Right renal pelvis (tissue), 4 donors: Measurements from ENCODE around the gene GALNT14. TPM values are rescaled to one million over a fixed set of nuclear protein-coding genes. Genes with fewer than 3 reads are reported as not detected.
A peak's percentile ranks its signal among the peaks of the same experiment; 100 is the strongest.
"Not testable (repeated sequence)": the region's sequence is repeated elsewhere in the genome, so short reads cannot be mapped to it uniquely, and the experiment has no call there.

ENCODE experiments used
- DNase-seq, 4 donors: peaks; one replicate each; pipeline ENCODE4 v3.0.0-alpha.2; 2013; ENCODE audit warnings: low read depth in 4 of 4, low spot score in 3 of 4, missing footprints in 1 of 4
- polyA plus RNA-seq, 4 donors: library from polyadenylated mRNA; unstranded; fragments of 120-200 nt; gene quantifications; one replicate each; pipeline ENCODE4 v1.2.1, GENCODE V29; 2013; ENCODE audit not compliant: insufficient read length in 4 of 4

GALNT14 gene
- 10 to 100 TPM; 36.7 to 48.1 (median 39.7) TPM for polyA plus RNA-seq

GRCh38 chr2:31138037-31138962 lies at the start of gene GALNT14:
Gene GALNT14, minus strand, starts transcription at chr2:31138440. Its CDS starts 354 bp downstream, at chr2:31138086.
- DNase-seq: peak in 3 of 4 donors; percentile 33 to 50 (median 46)

- DNase-seq: no peak
Observed at GRCh38 chr2:31187166-31187565, 48.9 kb upstream of the GALNT14 start.

GRCh38 chr2:31183973-31184372 lies 45.7 kb upstream of the GALNT14 start:
- DNase-seq: not testable (repeated sequence)

- DNase-seq: no peak
Observed at GRCh38 chr2:31176742-31177141, 38.5 kb upstream of the GALNT14 start.

GRCh38 chr2:31171142-31171541 lies 32.9 kb upstream of the GALNT14 start:
- no peak for DNase-seq

- DNase-seq: peak; percentile 24 to 35 (median 28)
Observed at GRCh38 chr2:31170071-31170698, 31.9 kb upstream of the GALNT14 start.

- no peak for DNase-seq
Observed at GRCh38 chr2:31168291-31168690, 30.1 kb upstream of the GALNT14 start.

GRCh38 chr2:31166925-31167324 lies 28.7 kb upstream of the GALNT14 start:
- no peak for DNase-seq

GRCh38 chr2:31163011-31163539 lies 24.8 kb upstream of the GALNT14 start:
- no peak for DNase-seq

GRCh38 chr2:31161637-31162036 lies 23.4 kb upstream of the GALNT14 start:
- no peak for DNase-seq

GRCh38 chr2:31151501-31151900 lies 13.3 kb upstream of the GALNT14 start:
- DNase-seq: no peak

- no peak for DNase-seq
Observed at GRCh38 chr2:31150120-31150670, 12.0 kb upstream of the GALNT14 start.

- no peak for DNase-seq
Observed at GRCh38 chr2:31148514-31148913, 10.3 kb upstream of the GALNT14 start.

GRCh38 chr2:31147645-31148044 lies 9.4 kb upstream of the GALNT14 start:
- DNase-seq: no peak

- no peak for DNase-seq
Observed at GRCh38 chr2:31142110-31142509, 3.9 kb upstream of the GALNT14 start.

GRCh38 chr2:31141443-31142085 lies 3.3 kb upstream of the GALNT14 start:
- no peak for DNase-seq

GRCh38 chr2:31140151-31140550 lies 1.9 kb upstream of the GALNT14 start:
- no peak for DNase-seq

GRCh38 chr2:31139671-31140070 lies 1.4 kb upstream of the GALNT14 start:
- no peak for DNase-seq

- peak in 2 of 4 donors; percentile 1 to 26 for DNase-seq
Observed at GRCh38 chr2:31137211-31138036, 816 bp downstream of the GALNT14 start.

GRCh38 chr2:31136732-31137131 lies 1.5 kb downstream of the GALNT14 start:
- DNase-seq: no peak
